GM12874 (cell line): ENCODE results near the gene OR56A3.

Source experiments
- CTCF ChIP-seq: IDR thresholded peaks from 2 replicates; pipeline ENCODE4 v1.5.1; 2011; ENCODE audit warnings: low read depth, mild to moderate bottlenecking, control low read depth, low read length, moderate library complexity; ENCODE audit not compliant: insufficient read depth

Gene OR56A3

GRCh38 chr11:5941951-5942350 lies at the start of gene OR56A3:
TSS of gene OR56A3 (plus strand) at chr11:5942251. CDS start at chr11:5947347, 5,096 bp downstream.
- TF ChIP-seq CTCF: no peak

- TF ChIP-seq CTCF: no peak
These were observed 49.1 kb upstream of the OR56A3 start, which contains the start of gene OR52E5 for GRCh38 chr11:5892908-5893307. TSS of gene OR52E5 (plus strand) at chr11:5893208. CDS start at chr11:5900777, 7,569 bp downstream.

GRCh38 chr11:5899534-5899933 lies 42.5 kb upstream of the OR56A3 start:
- no peak for TF ChIP-seq CTCF

GRCh38 chr11:5910540-5910939 lies 31.5 kb upstream of the OR56A3 start:
- TF ChIP-seq CTCF: no peak

GRCh38 chr11:5922749-5923426 lies 19.2 kb upstream of the OR56A3 start:
- TF ChIP-seq CTCF: no peak

- no peak for TF ChIP-seq CTCF
These were observed 18.6 kb upstream of the OR56A3 start for GRCh38 chr11:5923427-5923776.

GRCh38 chr11:5923794-5924193 lies 18.3 kb upstream of the OR56A3 start:
- no peak for TF ChIP-seq CTCF
